ENCODE results near the gene BCAS2.

The BCAS2 gene

GRCh38 chr1:114545315-114545714 lies 36.1 kb downstream of the BCAS2 start:
- no peak for TF ChIP-seq GATA3 (IDR thresholded peaks at IDR 0.05; ENCODE audit: low read depth, low read length)
- TF ChIP-seq GATA2 (IDR thresholded peaks at IDR 0.05; ENCODE audit: low read depth, low read length) = no peak

- TF ChIP-seq GATA2 (IDR thresholded peaks at IDR 0.05; ENCODE audit: low read depth, low read length) = no peak
- no peak for TF ChIP-seq GATA3 (IDR thresholded peaks at IDR 0.05; ENCODE audit: low read depth, low read length)
Measured at GRCh38 chr1:114540821-114541220, 40.6 kb downstream of the BCAS2 start.

- no peak for TF ChIP-seq GATA2 (IDR thresholded peaks at IDR 0.05; ENCODE audit: low read depth, low read length)
- no peak for TF ChIP-seq GATA3 (IDR thresholded peaks at IDR 0.05; ENCODE audit: low read depth, low read length)
Measured at GRCh38 chr1:114540272-114540671, 41.1 kb downstream of the BCAS2 start.

- TF ChIP-seq GATA2 (IDR thresholded peaks at IDR 0.05; ENCODE audit: low read depth, low read length) = no peak
- no peak for TF ChIP-seq GATA3 (IDR thresholded peaks at IDR 0.05; ENCODE audit: low read depth, low read length)
Measured at GRCh38 chr1:114536043-114536442, 45.4 kb downstream of the BCAS2 start.

- no peak for TF ChIP-seq GATA2 (IDR thresholded peaks at IDR 0.05; ENCODE audit: low read depth, low read length)
- TF ChIP-seq GATA3 (IDR thresholded peaks at IDR 0.05; ENCODE audit: low read depth, low read length) = no peak
Measured at GRCh38 chr1:114535401-114535800, 46.0 kb downstream of the BCAS2 start.

- TF ChIP-seq GATA2 (IDR thresholded peaks at IDR 0.05; ENCODE audit: low read depth, low read length) (no peak), GATA3 (IDR thresholded peaks at IDR 0.05; ENCODE audit: low read depth, low read length) (no peak)
Measured at GRCh38 chr1:114531094-114531493, 50.3 kb downstream of the BCAS2 start.

DNA sequence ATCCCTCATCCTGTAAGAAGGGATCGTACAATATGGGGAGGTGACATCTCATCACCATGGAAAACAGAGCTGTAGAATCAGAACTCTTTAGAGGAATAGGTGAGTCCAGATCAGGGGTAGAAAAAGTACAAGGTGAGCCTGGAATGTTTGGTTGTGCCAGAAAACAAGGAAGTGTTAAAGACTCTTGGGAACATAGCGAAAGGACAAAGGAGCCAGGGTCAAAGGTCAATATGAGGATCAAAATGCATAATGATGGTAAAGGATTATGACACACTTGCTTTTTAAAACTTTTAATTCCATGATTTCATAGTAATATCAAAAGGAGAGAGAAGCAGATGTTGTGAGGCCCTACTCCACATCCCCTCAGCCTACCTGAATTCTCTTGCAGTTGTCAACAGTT lies 51.2 kb downstream of the BCAS2 start:
- TF ChIP-seq GATA2 (IDR thresholded peaks at IDR 0.05; ENCODE audit: low read depth, low read length) = no peak
- TF ChIP-seq GATA3 (IDR thresholded peaks at IDR 0.05; ENCODE audit: low read depth, low read length) = no peak

GRCh38 chr1:114524944-114525343 lies 56.5 kb downstream of the BCAS2 start:
- no peak for TF ChIP-seq GATA2 (IDR thresholded peaks at IDR 0.05; ENCODE audit: low read depth, low read length)
- TF ChIP-seq GATA3 (IDR thresholded peaks at IDR 0.05; ENCODE audit: low read depth, low read length) = no peak

GRCh38 chr1:114522264-114522575 lies 59.2 kb downstream of the BCAS2 start:
- no peak for TF ChIP-seq GATA3 (IDR thresholded peaks at IDR 0.05; ENCODE audit: low read depth, low read length)
- TF ChIP-seq GATA2 (IDR thresholded peaks at IDR 0.05; ENCODE audit: low read depth, low read length) = no peak

DNA sequence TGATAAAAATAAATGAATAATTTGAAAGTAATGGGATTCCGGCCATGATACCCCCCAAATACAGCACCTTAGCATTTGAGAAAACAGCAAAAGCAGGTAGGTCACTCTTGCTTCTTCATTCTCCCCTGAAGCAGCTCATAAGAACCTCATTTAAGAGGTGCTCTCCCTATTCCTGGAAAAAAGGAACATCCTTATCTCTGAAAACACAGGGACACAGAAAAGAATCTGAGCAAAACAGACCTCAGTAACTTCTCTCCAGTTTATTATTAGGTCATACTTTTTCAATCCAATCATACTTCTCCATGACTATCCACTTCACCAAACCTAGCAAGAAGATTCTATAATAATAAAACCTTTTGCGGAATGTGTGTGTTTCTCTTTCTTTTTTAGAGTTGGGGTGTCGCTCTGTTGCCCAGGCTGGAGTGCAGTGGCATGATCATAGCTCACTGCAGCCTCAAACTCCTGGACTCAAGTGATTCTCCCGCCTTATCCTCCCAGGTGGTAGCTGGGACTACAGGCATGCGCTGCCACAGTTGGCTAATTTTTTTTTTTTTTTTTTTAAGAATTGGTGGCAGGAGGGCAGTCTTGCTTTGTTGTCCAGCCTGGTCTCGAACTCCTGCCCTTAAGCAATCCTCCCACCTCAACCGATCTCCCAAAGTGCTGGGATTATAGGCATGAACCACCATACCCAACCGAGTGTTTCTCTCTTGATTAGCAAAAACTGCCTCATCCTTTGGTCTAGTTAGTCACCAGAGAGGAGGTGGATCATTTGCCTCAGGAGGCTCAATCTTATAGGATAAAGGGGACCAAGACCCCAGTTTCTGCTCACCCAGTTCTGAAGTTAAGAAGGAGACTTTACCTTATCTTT lies 59.8 kb downstream of the BCAS2 start:
- TF ChIP-seq GATA3 (IDR thresholded peaks at IDR 0.05; ENCODE audit: low read depth, low read length) (no peak), GATA2 (IDR thresholded peaks at IDR 0.05; ENCODE audit: low read depth, low read length) (no peak)

All from SH-SY5Y (cell line).